SU-DHL-6 (cell line): ENCODE data around the gene TMEM88.

Source experiments
- CTCF ChIP-seq: fragments of 200-600 bp; sonication (generic); IDR thresholded peaks from one replicate; pipeline ENCODE4 v1.5.1; 2017; ENCODE audit warnings: antibody characterized with exemption, mild to moderate bottlenecking, low read length, moderate library complexity; ENCODE audit not compliant: insufficient read depth, poor library complexity, severe bottlenecking
- EZH2phosphoT487 ChIP-seq: fragments of 200-600 bp; sonication (generic), shearing (Covaris generic); conservative IDR thresholded peaks from 2 replicates; pipeline ENCODE4 v1.6.1; 2018; ENCODE audit warnings: mild to moderate bottlenecking, antibody characterized with exemption, low read length, moderate library complexity, mixed read lengths

GRCh38 chr17:7843536-7844291 is 11.2 kb upstream of the TMEM88 start:
- TF ChIP-seq CTCF = no peak
- TF ChIP-seq EZH2phosphoT487 = no peak
